HepG2 (cell line): ENCODE results near the gene ANLN. TPM values are rescaled to one million over a fixed set of nuclear protein-coding genes. Genes with fewer than 3 reads are reported as not detected.

Experiments used
- ATF7-NPFF ChIP-seq: sonication (generic); formaldehyde crosslinking; IDR thresholded peaks from 2 replicates; pipeline ENCODE4 v1.8.1; 2023; ENCODE audit warnings: mild to moderate bottlenecking, low read depth, missing genetic modification reagents, moderate library complexity
- BRD4 ChIP-seq: sonication (generic); formaldehyde crosslinking; IDR thresholded peaks from 2 replicates; pipeline ENCODE4 v1.4.0; 2020; ENCODE audit warnings: missing genetic modification reagents
- FOXK2 ChIP-seq: fragments of 450-650 bp; IDR thresholded peaks from 2 replicates; pipeline ENCODE4 v1.6.1; 2016
- FOXO1 ChIP-seq: sonication (generic); formaldehyde crosslinking; IDR thresholded peaks from 2 replicates; pipeline ENCODE4 v1.4.0; 2020; ENCODE audit warnings: missing genetic modification reagents
- HMGA1 ChIP-seq: sonication (generic); formaldehyde crosslinking; conservative IDR thresholded peaks from 2 replicates; pipeline ENCODE4 v1.4.0; 2020; ENCODE audit warnings: missing genetic modification reagents
- KMT2B ChIP-seq: IDR thresholded peaks from 2 replicates; pipeline ENCODE4 v1.6.1; 2016; ENCODE audit warnings: missing genetic modification reagents, missing compliant biosample characterization
- MEF2D ChIP-seq: sonication (generic); formaldehyde crosslinking; IDR thresholded peaks from 2 replicates; pipeline ENCODE4 v1.5.1; 2020; ENCODE audit warnings: mild to moderate bottlenecking, missing genetic modification reagents
- PCBP2 ChIP-seq: fragments of 200-400 bp; formaldehyde crosslinking; optimal IDR thresholded peaks from 2 replicates; pipeline ENCODE3; 2018; ENCODE audit warnings: low read length, low read depth; ENCODE audit not compliant: poor library complexity, severe bottlenecking
- RBAK ChIP-seq: sonication (generic); formaldehyde crosslinking; IDR thresholded peaks from 2 replicates; pipeline ENCODE4 v1.5.1; 2020; ENCODE audit warnings: mild to moderate bottlenecking, missing genetic modification reagents
- TMF1 ChIP-seq: sonication (generic); formaldehyde crosslinking; IDR thresholded peaks from 2 replicates; pipeline ENCODE4 v1.8.1; 2022; ENCODE audit warnings: low read depth, missing genetic modification reagents
- ZFP36 ChIP-seq: fragments of 150-350 bp; IDR thresholded peaks from 2 replicates; pipeline ENCODE4 v1.6.1; 2018; ENCODE audit warnings: borderline replicate concordance, low read length, low read depth; ENCODE audit not compliant: partially characterized antibody
- ZMYM4 ChIP-seq: sonication (generic); formaldehyde crosslinking; IDR thresholded peaks from 2 replicates; pipeline ENCODE4 v1.8.1; 2023; ENCODE audit warnings: mild to moderate bottlenecking, missing genetic modification reagents
- ZNF24 ChIP-seq: fragments of 450-650 bp; IDR thresholded peaks from 2 replicates; pipeline ENCODE4 v1.6.1; 2017; ENCODE audit warnings: antibody characterized with exemption, mild to moderate bottlenecking
- ZNF260 ChIP-seq: sonication (generic); formaldehyde crosslinking; IDR thresholded peaks from 2 replicates; pipeline ENCODE4 v1.4.0; 2020; ENCODE audit warnings: missing genetic modification reagents, low read depth, mild to moderate bottlenecking, borderline replicate concordance
- ZNF335 ChIP-seq: sonication (generic); formaldehyde crosslinking; IDR thresholded peaks from 2 replicates; pipeline ENCODE4 v1.4.0; 2020; ENCODE audit warnings: missing genetic modification reagents
- ZNF564 ChIP-seq: sonication (generic); formaldehyde crosslinking; IDR thresholded peaks from 2 replicates; pipeline ENCODE4 v1.8.1; 2023; ENCODE audit warnings: mild to moderate bottlenecking, missing genetic modification reagents
- ZNF850 ChIP-seq: sonication (generic); formaldehyde crosslinking; conservative IDR thresholded peaks from 2 replicates; pipeline ENCODE4 v1.9.0; 2021; ENCODE audit warnings: mild to moderate bottlenecking, missing genetic modification reagents
- polyA plus RNA-seq, 8 experiments: library from polyadenylated mRNA; depleted of rRNA in 3 of 8; stranded (reverse) in 7 of 8; unstranded in 1 of 8; fragments of >200 nt; fragmentation: Illumina TruSeq in 4 of 8; extraction: Trizol in 4 of 8; gene quantifications; 2 replicates each; pipeline versions ENCODE4 v1.2.1 to v1.2.3, GENCODE V29; 2011 to 2016; ENCODE audit warnings: low read depth in 4 of 8, missing spikeins in 1 of 8, mixed read lengths in 1 of 8; ENCODE audit not compliant: insufficient read depth in 1 of 8
- total RNA-seq, 5 experiments: library from RNA; depleted of rRNA; stranded (reverse); fragments of >200 nt; fragmentation: Illumina TruSeq; extraction: Trizol; gene quantifications; 2 replicates each; pipeline ENCODE4 v1.2.3, GENCODE V29; 2016; ENCODE audit warnings: low read depth in 1 of 5
- TF ChIP-seq, protein P1 (sequence below), 2 experiments: fragments of 450-650 bp in 1 of 2; sonication (generic) in 1 of 2; formaldehyde crosslinking; IDR thresholded peaks; 2 replicates each; pipeline versions ENCODE4 v1.5.0 to v1.8.0; 2020 to 2022; ENCODE audit warnings: mild to moderate bottlenecking in 1 of 2, missing genetic modification reagents in 1 of 2
- TF ChIP-seq, protein P2 (sequence below): sonication (generic); formaldehyde crosslinking; IDR thresholded peaks from 2 replicates; pipeline ENCODE4 v1.4.0; 2020; ENCODE audit warnings: mild to moderate bottlenecking, low read depth, missing genetic modification reagents
- TF ChIP-seq, protein P3 (sequence below): IDR thresholded peaks from 2 replicates; pipeline ENCODE4 v1.6.1; 2016; ENCODE audit warnings: low read depth, control low read depth
- TF ChIP-seq, protein P4 (sequence below): IDR thresholded peaks from 2 replicates; pipeline ENCODE4 v1.6.1; 2016; ENCODE audit warnings: control low read depth
- TF ChIP-seq, protein P5 (sequence below): sonication (generic); formaldehyde crosslinking; IDR thresholded peaks from 2 replicates; pipeline ENCODE4 v1.9.0; 2021; ENCODE audit warnings: missing genetic modification reagents, borderline replicate concordance

ANLN gene
- total and polyA plus RNA-seq, 2 of the 13 experiments (the other 11 are each of a cell fraction or from before 2014, with no cell fraction given), result 20.0 to 72.0 TPM

DNA sequence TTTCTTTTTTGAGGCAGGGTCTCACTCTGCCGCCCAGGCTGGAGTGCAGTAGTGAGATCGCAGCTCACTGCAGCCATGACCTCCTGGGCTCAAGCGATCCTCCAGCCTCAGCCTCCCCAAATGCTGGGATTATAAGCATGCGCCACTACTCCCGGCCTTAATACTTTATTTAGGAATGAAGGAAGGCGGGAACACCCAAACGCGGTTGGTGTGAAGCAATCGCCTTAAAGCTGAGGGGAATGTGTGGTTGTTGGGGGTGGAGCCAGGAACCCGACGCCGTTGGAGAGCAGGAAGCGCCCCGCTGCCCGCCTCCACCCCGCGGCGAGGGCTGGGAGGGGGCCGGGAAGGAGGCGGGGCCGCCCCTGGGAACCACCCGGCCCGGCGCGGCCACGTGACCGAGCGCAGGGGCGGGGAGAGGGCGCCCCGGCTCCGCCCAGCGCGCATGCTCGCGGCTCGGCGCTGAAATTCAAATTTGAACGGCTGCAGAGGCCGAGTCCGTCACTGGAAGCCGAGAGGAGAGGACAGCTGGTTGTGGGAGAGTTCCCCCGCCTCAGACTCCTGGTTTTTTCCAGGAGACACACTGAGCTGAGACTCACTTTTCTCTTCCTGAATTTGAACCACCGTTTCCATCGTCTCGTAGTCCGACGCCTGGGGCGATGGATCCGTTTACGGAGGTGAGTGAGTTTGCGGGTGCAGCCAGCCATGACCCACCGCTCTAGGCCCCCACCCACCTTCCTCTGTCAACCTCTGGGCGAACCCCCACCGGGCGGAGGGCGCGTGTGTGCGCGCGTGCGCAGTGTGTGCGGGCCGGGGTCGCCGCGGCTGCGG is at the start of gene ANLN (continued):
- TF ChIP-seq, protein P1, sequence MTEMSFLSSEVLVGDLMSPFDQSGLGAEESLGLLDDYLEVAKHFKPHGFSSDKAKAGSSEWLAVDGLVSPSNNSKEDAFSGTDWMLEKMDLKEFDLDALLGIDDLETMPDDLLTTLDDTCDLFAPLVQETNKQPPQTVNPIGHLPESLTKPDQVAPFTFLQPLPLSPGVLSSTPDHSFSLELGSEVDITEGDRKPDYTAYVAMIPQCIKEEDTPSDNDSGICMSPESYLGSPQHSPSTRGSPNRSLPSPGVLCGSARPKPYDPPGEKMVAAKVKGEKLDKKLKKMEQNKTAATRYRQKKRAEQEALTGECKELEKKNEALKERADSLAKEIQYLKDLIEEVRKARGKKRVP (CRISPR knock-in tag; IDR thresholded peaks at IDR 0.05), result peak in 1 of 2 experiments; percentile 51; a peak in 1 of 4 replicates
- no peak for TF ChIP-seq RBAK (CRISPR knock-in tag)
- TF ChIP-seq, protein P2, sequence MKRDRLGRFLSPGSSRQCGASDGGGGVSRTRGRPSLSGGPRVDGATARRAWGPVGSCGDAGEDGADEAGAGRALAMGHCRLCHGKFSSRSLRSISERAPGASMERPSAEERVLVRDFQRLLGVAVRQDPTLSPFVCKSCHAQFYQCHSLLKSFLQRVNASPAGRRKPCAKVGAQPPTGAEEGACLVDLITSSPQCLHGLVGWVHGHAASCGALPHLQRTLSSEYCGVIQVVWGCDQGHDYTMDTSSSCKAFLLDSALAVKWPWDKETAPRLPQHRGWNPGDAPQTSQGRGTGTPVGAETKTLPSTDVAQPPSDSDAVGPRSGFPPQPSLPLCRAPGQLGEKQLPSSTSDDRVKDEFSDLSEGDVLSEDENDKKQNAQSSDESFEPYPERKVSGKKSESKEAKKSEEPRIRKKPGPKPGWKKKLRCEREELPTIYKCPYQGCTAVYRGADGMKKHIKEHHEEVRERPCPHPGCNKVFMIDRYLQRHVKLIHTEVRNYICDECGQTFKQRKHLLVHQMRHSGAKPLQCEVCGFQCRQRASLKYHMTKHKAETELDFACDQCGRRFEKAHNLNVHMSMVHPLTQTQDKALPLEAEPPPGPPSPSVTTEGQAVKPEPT (CRISPR knock-in tag), result no peak
- peak; percentile 50; the same call in 1 of the 2 replicates for TF ChIP-seq ATF7-NPFF (CRISPR knock-in tag)
- TF ChIP-seq, protein P3, sequence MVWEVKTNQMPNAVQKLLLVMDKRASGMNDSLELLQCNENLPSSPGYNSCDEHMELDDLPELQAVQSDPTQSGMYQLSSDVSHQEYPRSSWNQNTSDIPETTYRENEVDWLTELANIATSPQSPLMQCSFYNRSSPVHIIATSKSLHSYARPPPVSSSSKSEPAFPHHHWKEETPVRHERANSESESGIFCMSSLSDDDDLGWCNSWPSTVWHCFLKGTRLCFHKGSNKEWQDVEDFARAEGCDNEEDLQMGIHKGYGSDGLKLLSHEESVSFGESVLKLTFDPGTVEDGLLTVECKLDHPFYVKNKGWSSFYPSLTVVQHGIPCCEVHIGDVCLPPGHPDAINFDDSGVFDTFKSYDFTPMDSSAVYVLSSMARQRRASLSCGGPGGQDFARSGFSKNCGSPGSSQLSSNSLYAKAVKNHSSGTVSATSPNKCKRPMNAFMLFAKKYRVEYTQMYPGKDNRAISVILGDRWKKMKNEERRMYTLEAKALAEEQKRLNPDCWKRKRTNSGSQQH, result peak; percentile 92
- TF ChIP-seq ZNF260 (CRISPR knock-in tag), result no peak
- TF ChIP-seq ZNF850, result no peak
- no peak for TF ChIP-seq FOXO1 (CRISPR knock-in tag)
- no peak for TF ChIP-seq MEF2D (CRISPR knock-in tag)
- TF ChIP-seq, protein P4, sequence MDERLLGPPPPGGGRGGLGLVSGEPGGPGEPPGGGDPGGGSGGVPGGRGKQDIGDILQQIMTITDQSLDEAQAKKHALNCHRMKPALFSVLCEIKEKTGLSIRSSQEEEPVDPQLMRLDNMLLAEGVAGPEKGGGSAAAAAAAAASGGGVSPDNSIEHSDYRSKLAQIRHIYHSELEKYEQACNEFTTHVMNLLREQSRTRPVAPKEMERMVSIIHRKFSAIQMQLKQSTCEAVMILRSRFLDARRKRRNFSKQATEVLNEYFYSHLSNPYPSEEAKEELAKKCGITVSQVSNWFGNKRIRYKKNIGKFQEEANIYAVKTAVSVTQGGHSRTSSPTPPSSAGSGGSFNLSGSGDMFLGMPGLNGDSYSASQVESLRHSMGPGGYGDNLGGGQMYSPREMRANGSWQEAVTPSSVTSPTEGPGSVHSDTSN (CRISPR knock-in tag), result no peak
- TF ChIP-seq ZNF24, result no peak
- TF ChIP-seq BRD4 (CRISPR knock-in tag), result no peak
- TF ChIP-seq, protein P5, sequence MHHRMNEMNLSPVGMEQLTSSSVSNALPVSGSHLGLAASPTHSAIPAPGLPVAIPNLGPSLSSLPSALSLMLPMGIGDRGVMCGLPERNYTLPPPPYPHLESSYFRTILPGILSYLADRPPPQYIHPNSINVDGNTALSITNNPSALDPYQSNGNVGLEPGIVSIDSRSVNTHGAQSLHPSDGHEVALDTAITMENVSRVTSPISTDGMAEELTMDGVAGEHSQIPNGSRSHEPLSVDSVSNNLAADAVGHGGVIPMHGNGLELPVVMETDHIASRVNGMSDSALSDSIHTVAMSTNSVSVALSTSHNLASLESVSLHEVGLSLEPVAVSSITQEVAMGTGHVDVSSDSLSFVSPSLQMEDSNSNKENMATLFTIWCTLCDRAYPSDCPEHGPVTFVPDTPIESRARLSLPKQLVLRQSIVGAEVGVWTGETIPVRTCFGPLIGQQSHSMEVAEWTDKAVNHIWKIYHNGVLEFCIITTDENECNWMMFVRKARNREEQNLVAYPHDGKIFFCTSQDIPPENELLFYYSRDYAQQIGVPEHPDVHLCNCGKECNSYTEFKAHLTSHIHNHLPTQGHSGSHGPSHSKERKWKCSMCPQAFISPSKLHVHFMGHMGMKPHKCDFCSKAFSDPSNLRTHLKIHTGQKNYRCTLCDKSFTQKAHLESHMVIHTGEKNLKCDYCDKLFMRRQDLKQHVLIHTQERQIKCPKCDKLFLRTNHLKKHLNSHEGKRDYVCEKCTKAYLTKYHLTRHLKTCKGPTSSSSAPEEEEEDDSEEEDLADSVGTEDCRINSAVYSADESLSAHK, result no peak
- peak; percentile 47; the same call in 1 of the 2 replicates for TF ChIP-seq ZMYM4
- TF ChIP-seq HMGA1 (CRISPR knock-in tag), result no peak
- TF ChIP-seq TMF1 (CRISPR knock-in tag), result no peak
- no peak for TF ChIP-seq ZFP36
- peak; percentile 31; the same call in 1 of the 2 replicates for TF ChIP-seq KMT2B (CRISPR knock-in tag)
- no peak; the same call in 1 of the 2 replicates for TF ChIP-seq ZNF564 (CRISPR knock-in tag)
- no peak for TF ChIP-seq PCBP2
- TF ChIP-seq FOXK2, result no peak
- TF ChIP-seq ZNF335 (CRISPR knock-in tag), result no peak
